ENCODE data around the gene BOK.

DNA sequence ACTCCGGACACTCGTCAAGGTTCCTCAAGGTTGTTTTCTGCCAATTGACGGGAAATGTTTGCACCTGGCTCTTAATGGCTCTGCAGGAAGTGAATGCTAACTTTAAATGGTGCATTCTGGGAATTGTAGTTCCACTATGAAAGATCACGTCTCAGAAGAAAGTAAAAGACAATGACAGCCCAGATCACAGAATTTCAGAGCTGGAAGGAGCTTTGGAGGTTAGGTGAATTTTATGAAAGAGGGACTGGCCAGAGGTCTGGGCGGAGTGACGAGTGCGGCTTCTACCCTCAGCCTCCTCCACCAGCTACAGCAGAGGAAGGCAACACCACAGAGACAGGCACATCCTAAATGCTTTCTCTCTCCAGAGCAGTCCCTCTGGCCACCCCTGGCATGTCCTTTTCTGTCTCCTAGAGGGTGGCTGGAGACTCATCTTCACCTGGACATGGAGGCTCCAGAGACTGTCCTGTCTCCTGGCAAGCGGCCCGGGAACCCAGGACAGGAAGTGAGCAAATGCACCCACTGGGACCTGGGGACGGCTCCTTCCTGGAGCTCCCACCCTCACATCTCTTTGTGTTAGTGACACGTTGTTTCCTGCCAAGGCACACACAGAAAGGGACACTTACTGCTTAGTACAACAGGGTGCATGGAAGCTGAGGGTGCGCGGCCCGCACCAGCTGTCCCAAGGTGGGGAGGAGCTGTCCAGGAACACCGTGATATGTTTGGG is 59.0 kb downstream of the BOK start:
- TF ChIP-seq EZH2 (IDR thresholded peaks at IDR 0.05; ENCODE audit: insufficient read depth, low read length), result no peak
- TF ChIP-seq, protein P1, sequence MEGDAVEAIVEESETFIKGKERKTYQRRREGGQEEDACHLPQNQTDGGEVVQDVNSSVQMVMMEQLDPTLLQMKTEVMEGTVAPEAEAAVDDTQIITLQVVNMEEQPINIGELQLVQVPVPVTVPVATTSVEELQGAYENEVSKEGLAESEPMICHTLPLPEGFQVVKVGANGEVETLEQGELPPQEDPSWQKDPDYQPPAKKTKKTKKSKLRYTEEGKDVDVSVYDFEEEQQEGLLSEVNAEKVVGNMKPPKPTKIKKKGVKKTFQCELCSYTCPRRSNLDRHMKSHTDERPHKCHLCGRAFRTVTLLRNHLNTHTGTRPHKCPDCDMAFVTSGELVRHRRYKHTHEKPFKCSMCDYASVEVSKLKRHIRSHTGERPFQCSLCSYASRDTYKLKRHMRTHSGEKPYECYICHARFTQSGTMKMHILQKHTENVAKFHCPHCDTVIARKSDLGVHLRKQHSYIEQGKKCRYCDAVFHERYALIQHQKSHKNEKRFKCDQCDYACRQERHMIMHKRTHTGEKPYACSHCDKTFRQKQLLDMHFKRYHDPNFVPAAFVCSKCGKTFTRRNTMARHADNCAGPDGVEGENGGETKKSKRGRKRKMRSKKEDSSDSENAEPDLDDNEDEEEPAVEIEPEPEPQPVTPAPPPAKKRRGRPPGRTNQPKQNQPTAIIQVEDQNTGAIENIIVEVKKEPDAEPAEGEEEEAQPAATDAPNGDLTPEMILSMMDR (IDR thresholded peaks at IDR 0.05; ENCODE audit: insufficient read depth, low read depth, low read length), result no peak

Data from astrocyte (in vitro differentiated cells and primary cell).